ENCODE measurements around the gene GLO1. TPM values are rescaled to one million over a fixed set of nuclear protein-coding genes. Genes with fewer than 3 reads are reported as not detected.

GLO1 gene
- total RNA-seq, 1 donor = 150 TPM

GRCh38 chr6:38644951-38645350, 58.0 kb downstream of the GLO1 start:
- H3K4me3 ChIP-seq (ENCODE audit: low read depth, low read length) = no peak overlapping the region
- peak; percentile 3 for DNase-seq (ENCODE audit: low read depth)
- TF ChIP-seq CTCF (IDR thresholded peaks at IDR 0.05; ENCODE audit: insufficient read depth, low read length) = no peak

- DNase-seq (ENCODE audit: low read depth) = peak; percentile 17
- no peak for TF ChIP-seq CTCF (IDR thresholded peaks at IDR 0.05; ENCODE audit: insufficient read depth, low read length)
- peak overlapping the region; percentile 95 for H3K4me3 ChIP-seq (ENCODE audit: low read depth, low read length)
These were observed 62.6 kb downstream of the GLO1 start for GRCh38 chr6:38640216-38640909.

- peak within 1 kb of the TSS; percentile 95 for H3K4me3 ChIP-seq (ENCODE audit: low read depth, low read length)
- no peak for TF ChIP-seq CTCF (IDR thresholded peaks at IDR 0.05; ENCODE audit: insufficient read depth, low read length)
- DNase-seq (ENCODE audit: low read depth) = peak; percentile 80
These were observed 63.3 kb downstream of the GLO1 start, which contains the start of gene BTBD9 for GRCh38 chr6:38639498-38640215. Gene BTBD9, minus strand, starts transcription at chr6:38639929.

- TF ChIP-seq CTCF (IDR thresholded peaks at IDR 0.05; ENCODE audit: insufficient read depth, low read length) = no peak
- H3K4me3 ChIP-seq (ENCODE audit: low read depth, low read length) = peak overlapping the region; percentile 95
- peak; percentile 51 for DNase-seq (ENCODE audit: low read depth)
These were observed 63.9 kb downstream of the GLO1 start for GRCh38 chr6:38638941-38639497.

- no peak for DNase-seq (ENCODE audit: low read depth)
- TF ChIP-seq CTCF (IDR thresholded peaks at IDR 0.05; ENCODE audit: insufficient read depth, low read length) = no peak
- no peak overlapping the region for H3K4me3 ChIP-seq (ENCODE audit: low read depth, low read length)
These were observed 65.2 kb downstream of the GLO1 start for GRCh38 chr6:38637756-38638155.

GRCh38 chr6:38636027-38636426, 66.9 kb downstream of the GLO1 start:
- no peak for DNase-seq (ENCODE audit: low read depth)
- TF ChIP-seq CTCF (IDR thresholded peaks at IDR 0.05; ENCODE audit: insufficient read depth, low read length) = no peak
- H3K4me3 ChIP-seq (ENCODE audit: low read depth, low read length) = no peak overlapping the region
